NCI-H446 (cell line): ENCODE measurements around the gene VAV1.
"Not testable (repeated sequence)": the region's sequence is repeated elsewhere in the genome, so short reads cannot be mapped to it uniquely, and the experiment has no call there.

Experiments
- DNase-seq, 2 experiments: peaks; one replicate each; lab custom pipeline; 2025; lab: John Stamatoyannopoulos, UW

The VAV1 gene

GRCh38 chr19:6849876-6850275 lies 77.4 kb downstream of the VAV1 start:
- DNase-seq, result no peak

DNA sequence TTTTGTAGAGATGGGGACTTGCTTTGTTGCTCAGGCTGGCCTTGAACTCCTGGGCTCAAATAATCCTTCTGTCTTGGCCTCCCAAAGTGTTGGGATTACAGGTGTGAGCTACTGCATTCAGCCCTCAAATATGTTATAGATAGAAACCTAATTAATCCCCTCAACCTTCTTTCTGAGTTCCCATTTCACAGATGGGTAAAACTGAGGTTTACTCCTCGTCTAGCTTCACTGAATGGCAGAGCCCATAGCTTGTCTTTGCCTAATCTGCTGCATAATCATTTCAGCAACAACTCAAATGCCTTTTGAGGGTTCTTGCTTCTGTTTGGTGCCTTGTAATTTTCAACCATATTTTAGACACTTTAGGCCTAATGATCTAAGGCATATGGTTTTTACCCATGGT lies 78.9 kb downstream of the VAV1 start:
- no peak for DNase-seq

DNA sequence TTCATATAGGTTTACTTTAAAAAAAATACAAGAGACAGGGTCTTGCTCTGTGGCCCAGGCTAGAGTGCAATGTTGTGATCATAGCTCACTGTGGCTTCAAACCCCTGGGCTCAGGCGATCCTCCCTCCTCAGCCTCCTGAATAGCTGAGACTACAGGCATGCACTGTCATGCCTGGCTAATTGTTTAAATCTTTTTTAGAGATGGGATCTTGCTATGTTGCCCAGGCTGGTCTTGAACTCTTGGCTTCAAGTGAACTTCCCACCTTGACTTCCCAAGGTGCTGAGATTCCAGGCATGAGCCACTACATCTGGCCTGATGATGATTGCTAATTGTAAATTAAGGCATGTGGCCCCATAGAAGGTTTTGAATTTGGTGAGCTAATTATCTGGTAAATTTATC lies 79.5 kb downstream of the VAV1 start:
- DNase-seq, result no peak

GRCh38 chr19:6853868-6854267 lies 81.4 kb downstream of the VAV1 start:
- DNase-seq, result no peak

DNA sequence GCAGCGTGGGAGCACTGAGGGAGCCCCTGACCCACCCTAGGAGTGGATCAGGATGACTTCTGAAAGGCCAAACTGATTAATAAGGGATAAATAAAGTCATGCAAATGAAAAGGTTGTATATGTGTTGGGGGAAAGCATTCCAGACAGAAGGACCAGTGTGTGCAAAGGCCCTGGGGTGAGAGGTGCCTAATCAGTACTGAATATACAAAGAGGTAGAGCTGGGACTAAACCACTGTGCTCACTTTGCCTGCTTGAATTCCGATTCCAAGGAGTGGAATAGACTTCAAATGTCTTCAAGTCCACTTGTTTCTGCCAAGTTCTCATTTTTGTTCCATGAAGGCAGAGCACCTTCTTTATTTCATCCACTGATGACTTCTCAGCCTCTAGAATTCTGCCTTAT lies 82.2 kb downstream of the VAV1 start:
- no peak for DNase-seq

- peak in 1 of 2 experiments; percentile 18 for DNase-seq
Measured at GRCh38 chr19:6856749-6857372, 84.4 kb downstream of the VAV1 start.

GRCh38 chr19:6861683-6862286 lies 89.3 kb downstream of the VAV1 start:
- DNase-seq, result no peak

GRCh38 chr19:6862673-6863078 lies 90.2 kb downstream of the VAV1 start:
- DNase-seq, result peak; percentile 72 to 84

DNA sequence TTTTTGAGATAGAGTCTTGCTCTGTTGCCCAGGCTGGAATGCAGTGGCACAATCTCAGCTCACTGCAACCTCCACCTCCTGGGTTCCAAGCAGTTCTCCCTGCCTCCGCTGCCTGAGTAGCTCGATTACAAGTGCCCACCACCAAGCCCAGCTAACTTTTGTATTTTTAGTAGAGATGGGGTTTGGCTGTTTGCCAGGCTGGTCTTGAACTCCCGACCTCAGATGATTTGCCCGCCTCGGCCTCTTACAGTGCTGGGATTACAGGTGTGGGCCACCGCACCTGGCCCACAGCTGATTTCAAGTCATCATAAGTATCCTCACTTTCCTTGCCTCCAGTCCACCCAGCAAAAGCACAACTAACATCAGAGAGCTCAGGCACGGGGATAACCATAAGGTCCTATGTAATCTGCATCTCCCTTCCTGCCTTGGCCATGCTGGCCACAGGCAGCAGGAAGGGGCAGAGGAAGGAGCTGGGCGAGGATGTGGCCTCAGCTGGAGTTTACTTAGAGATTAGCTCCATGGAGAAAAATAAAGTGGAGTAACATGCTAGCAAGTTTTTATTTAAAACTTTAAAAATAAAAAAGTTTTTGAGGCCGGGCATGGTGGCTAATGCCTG lies 91.9 kb downstream of the VAV1 start:
- no peak for DNase-seq

GRCh38 chr19:6865849-6866248 lies 93.3 kb downstream of the VAV1 start:
- no peak for DNase-seq

DNA sequence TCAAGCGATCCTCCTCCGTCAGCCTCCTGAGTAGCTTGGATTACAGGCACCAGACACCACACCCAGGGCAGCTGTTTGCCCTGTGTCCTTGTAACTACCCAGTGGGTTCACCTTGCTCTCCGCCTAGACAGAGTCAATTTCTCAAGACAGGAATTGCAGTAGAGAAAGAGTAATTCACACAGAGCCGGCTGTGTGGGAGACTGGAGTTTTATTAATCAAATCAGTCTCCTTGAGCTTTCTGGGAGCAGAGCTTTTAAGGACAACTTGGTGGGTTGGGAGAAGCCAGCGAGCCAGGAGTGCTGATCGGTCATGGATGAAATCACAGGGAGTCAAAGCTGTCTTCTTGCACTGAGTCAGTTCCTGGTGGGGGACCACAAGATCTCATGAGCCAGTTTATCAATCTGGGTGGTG lies 94.2 kb downstream of the VAV1 start:
- no peak for DNase-seq

DNA sequence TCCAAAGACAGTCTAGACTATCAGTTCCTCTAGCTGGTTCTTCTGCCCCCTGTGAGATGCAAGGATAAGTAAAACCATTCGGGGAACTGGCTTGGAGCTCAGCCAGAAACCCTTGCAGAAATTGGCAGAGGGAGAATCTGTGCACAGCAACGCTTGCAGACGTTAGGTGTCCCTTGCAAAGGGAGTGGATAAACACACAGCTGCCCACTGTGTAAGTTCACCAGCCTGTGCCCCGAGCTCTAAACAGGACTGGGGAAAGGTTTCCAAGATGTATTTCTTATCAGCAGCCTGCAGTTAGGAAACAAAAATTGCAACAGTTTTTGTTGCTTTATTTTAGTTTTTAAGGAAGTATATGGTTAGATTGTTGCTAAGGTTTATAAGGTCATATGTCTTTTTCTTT lies 95.8 kb downstream of the VAV1 start:
- DNase-seq, result peak in 1 of 2 experiments; percentile 31

GRCh38 chr19:6869151-6869882 lies 96.8 kb downstream of the VAV1 start:
- DNase-seq, result not testable (repeated sequence)

GRCh38 chr19:6873708-6874431 lies 101.4 kb downstream of the VAV1 start:
- no peak for DNase-seq

DNA sequence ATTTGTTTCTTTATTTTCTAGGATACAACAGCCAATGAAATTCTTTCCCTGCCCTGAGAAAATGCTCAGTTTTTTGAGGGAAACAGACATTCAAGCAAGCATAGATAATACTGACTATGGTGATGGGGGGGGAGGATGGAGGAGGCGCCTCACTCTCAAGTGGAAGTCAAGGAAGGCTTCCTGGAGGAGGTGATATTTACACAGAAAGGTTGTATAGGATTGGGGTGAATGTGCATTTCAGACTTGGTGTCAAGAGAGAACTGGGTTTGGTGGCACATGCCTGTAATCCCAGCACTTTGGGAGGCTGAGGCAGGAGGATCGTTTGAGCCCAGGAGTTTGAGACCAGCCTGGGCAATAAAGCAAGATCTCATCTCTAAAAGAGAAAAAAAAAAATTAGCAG lies 102.7 kb downstream of the VAV1 start:
- no peak for DNase-seq

GRCh38 chr19:6876748-6877147 lies 104.2 kb downstream of the VAV1 start:
- no peak for DNase-seq

- DNase-seq, result no peak
Measured at GRCh38 chr19:6877766-6878165, 105.3 kb downstream of the VAV1 start.

DNA sequence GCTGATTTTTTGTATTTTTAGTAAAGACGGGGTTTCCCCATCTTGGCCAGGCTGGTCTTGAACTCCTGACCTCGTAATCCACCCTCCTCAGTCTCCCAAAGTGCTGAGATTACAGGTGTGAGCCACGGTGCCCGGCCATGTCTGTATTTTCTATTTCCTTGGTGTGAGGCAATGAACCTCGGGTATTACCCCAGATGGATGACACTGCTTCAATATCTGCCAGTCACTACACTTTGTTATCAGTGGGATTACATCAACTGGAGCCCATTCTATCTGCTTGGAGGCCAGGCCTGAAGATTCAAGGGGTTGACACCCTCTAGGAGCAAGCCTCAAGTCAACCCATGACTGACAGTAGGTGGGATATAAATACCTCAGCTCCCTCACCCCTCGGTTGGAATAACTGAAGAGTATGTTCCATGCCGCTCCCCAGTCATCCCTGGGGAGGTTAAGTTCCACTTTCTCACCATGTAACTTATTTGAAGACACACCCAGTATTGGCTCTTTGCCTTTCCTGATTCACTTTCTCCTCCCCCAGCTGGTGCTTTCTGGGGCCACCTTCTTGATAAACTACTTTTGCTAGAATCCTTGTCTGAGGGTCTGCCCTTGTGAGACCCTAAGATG lies 113.9 kb downstream of the VAV1 start:
- DNase-seq, result no peak

- DNase-seq, result no peak
Measured at GRCh38 chr19:6887316-6887715, 114.8 kb downstream of the VAV1 start, which contains the start of gene ADGRE1. Gene ADGRE1, plus strand, starts transcription at chr19:6887579. Its CDS starts 30 bp downstream, at chr19:6887609.

GRCh38 chr19:6888967-6889366 lies 116.5 kb downstream of the VAV1 start:
- DNase-seq, result no peak

DNA sequence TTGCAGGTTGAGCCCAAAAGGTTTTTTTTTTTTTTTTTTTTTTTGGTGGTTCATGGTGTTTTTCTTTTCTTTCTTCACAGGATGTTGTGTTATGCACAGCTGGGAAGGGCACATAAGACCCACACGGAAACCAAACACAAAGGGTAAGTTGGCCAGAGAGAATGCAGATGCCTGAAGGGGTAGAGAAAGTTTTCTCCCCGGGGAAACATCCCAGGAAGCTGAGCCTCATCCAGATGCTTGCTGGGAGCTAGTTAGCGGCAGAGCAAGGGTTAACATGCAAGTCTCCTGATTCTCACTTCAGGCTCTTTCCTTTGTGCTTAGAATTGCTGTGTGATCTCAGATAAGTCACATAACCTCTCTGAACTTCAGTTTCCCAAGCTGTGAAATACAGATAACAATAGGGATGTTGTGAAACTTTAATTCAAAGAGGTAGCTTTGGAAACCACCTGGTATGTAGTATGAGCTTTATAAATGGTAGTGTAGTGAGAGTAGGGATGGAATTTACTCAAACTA lies 117.9 kb downstream of the VAV1 start:
- DNase-seq, result no peak
